GM12874 (cell line): ENCODE results near the gene SEC61A1.

Experiments used
- TF ChIP-seq, protein P1 (sequence below): IDR thresholded peaks from 2 replicates; pipeline ENCODE4 v1.5.1; 2011; ENCODE audit warnings: low read depth, mild to moderate bottlenecking, control low read depth, low read length, moderate library complexity; ENCODE audit not compliant: insufficient read depth

SEC61A1 gene

DNA sequence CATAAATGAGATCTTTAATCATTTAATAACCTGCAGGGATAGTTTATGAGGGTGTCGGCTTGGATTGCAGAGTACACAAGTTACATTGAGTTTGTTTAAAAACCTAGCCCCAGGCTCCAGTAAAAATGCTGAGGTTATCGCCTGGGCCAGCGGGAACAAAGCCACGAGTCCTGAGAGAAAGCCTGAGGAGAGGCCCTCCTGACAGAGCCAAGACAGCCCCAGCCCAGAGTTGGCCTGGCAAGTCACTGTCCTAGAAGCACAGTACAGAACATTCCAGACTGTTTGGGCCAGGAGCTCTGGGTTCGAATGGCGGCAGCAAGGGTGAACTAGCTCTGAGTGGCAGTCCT, 32.4 kb downstream of the SEC61A1 start:
- TF ChIP-seq, protein P1, sequence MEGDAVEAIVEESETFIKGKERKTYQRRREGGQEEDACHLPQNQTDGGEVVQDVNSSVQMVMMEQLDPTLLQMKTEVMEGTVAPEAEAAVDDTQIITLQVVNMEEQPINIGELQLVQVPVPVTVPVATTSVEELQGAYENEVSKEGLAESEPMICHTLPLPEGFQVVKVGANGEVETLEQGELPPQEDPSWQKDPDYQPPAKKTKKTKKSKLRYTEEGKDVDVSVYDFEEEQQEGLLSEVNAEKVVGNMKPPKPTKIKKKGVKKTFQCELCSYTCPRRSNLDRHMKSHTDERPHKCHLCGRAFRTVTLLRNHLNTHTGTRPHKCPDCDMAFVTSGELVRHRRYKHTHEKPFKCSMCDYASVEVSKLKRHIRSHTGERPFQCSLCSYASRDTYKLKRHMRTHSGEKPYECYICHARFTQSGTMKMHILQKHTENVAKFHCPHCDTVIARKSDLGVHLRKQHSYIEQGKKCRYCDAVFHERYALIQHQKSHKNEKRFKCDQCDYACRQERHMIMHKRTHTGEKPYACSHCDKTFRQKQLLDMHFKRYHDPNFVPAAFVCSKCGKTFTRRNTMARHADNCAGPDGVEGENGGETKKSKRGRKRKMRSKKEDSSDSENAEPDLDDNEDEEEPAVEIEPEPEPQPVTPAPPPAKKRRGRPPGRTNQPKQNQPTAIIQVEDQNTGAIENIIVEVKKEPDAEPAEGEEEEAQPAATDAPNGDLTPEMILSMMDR, result no peak

DNA sequence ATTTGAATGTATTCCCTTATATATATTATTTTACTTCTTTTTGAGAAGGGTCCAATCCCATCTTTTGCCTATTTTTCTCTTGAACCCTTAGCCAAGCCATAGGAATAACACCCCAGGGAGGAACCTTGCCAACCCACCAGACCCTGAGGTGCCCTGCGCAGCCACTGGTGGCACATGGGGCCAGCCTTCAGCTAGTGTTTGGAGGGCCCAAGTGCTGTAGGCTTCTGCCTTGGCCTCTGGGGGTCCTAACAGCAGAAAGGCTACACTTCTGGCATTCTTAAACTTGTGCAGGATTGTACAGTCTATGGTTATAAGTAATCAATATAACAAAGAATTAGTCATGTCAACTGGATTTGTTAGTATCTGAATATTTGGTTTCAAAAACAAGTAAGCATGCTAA, 36.9 kb downstream of the SEC61A1 start:
- TF ChIP-seq, protein P1, result no peak

DNA sequence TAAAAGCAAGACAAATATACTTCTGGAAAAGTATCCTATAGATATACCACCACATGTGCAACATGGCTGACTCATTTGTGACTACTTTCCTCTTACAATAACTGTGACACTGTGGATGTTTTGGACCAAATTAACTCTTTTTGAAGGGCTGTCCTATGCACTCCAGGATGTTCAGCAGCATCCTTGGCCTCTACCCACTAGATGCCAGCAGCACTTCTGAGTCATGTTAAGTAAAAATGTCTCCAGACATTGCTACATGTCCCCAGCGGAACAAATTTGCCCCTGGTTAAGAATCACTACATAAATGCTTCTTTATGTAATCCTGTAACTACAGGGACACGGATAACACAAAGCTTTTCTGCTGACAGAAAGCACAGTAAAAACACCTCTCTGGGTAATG, 39.3 kb downstream of the SEC61A1 start:
- TF ChIP-seq, protein P1, result no peak

DNA sequence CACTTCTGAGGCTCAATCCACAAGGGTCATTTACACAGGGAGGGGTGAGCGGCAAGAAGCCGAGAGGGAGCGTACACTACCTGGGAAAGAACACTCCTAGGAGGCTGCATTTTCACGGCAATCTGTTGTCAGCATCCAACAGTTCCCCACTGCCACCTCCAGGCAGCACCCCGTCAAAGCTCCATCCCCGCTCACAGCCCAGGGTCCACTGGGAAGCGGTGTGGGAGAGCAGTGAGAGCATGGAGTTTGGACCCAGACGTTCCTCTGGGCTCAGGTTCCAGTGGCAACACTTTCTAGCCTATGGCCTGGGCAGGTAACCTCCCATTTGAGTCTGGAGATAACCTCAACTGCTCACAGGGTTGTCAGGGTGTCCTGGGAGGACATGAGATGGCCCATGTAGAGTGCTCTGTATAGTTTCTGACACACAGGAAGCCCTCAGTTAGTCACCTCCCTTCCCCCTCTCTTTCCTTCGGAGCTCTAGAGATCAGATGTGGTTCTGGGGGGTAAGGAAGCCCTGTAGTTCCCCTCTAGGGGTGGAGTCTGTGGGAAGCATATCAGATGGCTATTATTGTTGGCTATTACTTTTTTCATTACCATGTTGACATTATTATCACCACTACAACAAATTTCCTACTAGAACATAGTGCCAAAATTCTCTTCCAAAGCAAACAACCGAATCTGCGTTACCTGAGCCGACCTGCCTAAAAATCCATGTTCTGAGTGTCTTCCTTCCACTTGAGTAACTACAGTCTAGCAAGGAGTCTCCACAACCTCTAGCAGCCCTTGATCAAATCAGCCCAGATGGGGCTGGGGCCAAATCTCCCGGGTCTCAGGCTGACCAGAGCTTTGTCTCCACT, 42.3 kb downstream of the SEC61A1 start:
- TF ChIP-seq, protein P1, result no peak

DNA sequence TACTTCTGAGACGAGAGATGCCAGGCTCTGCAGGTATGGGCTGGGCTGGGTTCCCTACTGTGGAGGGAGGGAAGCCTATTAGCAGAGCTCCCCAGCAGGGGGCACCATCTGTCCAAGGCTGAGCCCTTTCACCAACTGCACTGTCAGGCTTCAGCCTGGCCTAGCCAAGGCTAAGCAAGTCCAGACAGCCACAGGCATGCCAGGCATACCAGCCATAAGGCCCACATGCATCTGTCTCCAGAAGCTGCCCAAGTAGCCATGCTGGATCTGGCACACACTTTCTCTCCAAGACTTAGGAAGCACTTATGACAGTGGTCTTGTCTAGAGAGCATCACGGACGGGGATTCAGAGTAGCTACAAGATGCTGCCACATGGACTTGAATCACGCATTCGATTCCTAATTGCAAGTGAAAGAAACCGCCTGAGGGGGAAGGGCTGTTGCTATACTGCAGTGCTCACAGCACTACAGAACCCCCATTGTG, 43.0 kb downstream of the SEC61A1 start:
- TF ChIP-seq, protein P1, result peak; percentile 91

DNA sequence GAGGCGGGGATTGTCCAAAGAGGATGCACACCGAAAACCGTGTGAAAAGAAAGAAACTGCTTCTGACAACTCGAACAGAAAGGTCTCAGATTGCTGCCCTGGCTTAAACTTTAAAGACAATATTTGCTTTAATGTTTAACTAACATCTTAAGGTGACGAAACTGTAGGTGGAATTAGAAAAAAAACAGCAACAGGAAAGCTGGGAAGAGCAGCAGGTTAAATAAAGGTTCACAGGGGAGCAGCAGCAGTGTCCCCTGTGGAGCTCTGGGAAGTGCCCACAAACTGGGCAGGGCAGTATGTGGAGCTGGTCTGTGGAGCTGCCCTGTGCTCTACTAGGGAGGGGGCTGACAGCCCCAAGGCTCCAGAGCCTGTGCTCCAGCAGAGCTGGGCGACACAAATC, 46.0 kb downstream of the SEC61A1 start:
- TF ChIP-seq, protein P1, result no peak

DNA sequence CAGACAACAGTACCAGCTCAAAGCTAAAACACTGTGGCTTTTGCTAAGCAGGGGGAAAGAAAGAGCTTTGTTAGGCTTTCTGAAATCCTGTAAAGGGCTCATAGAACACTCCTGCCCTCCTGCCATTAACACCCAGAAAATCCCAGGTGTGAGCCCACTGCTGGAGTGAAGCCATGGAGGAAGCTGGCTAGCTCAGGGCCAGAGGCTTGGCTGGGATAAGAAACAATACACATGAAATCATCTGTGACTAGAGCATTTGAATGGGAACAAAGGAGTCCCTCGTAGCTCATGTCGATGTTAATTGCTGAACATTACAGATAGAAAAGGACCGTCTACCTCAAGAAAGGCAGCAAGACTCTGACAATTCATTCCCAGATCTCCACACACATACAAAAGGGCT, 47.9 kb downstream of the SEC61A1 start:
- TF ChIP-seq, protein P1, result no peak
